Calu3 (cell line): Measurements from ENCODE around the gene PKP4. TPM values are rescaled to one million over a fixed set of nuclear protein-coding genes. Genes with fewer than 3 reads are reported as not detected.
A peak's percentile ranks its signal among the peaks of the same experiment; 100 is the strongest.

ENCODE experiments used
- BruUV-seq: library from RNA; stranded (reverse); fragments of 400-500 nt; replicated peaks from 2 replicates; lab custom pipeline; 2021; lab: Mats Ljungman, UMichigan
- CTCF ChIA-PET: fragments of 300-600 bp; sonication (Branson Sonifier 250); formaldehyde crosslinking; loops from one replicate; lab custom pipeline; 2022; ENCODE audit warnings: antibody characterized with exemption; lab: Charles Lee
- DNase-seq: peaks from one replicate; pipeline ENCODE4 v3.0.0; 2022
- H3K27ac Mint-ChIP-seq: one replicate; pipeline ENCODE4 v1.8.0; 2022; ENCODE audit warnings: mixed read lengths; ENCODE audit not compliant: unreplicated experiment
- H3K27me3 Mint-ChIP-seq: one replicate; pipeline ENCODE4 v1.8.0; 2022; ENCODE audit warnings: mixed read lengths; ENCODE audit not compliant: unreplicated experiment
- H3K36me3 Mint-ChIP-seq: one replicate; pipeline ENCODE4 v1.8.0; 2022; ENCODE audit warnings: mild to moderate bottlenecking, moderate library complexity, mixed read lengths; ENCODE audit not compliant: insufficient read depth, unreplicated experiment
- H3K4me1 Mint-ChIP-seq: one replicate; pipeline ENCODE4 v1.8.0; 2022; ENCODE audit warnings: mild to moderate bottlenecking, low read depth, mixed read lengths; ENCODE audit not compliant: unreplicated experiment
- H3K4me3 Mint-ChIP-seq: one replicate; pipeline ENCODE4 v1.8.0; 2022; ENCODE audit warnings: mild to moderate bottlenecking, low read depth, moderate library complexity, mixed read lengths; ENCODE audit not compliant: unreplicated experiment
- H3K9me3 Mint-ChIP-seq: one replicate; pipeline ENCODE4 v1.8.0; 2022; ENCODE audit warnings: low read depth, mixed read lengths; ENCODE audit not compliant: unreplicated experiment
- CTCF ChIP-seq: fragments of 200-600 bp; IDR thresholded peaks from one replicate; pipeline ENCODE4 v1.8.0; 2022; ENCODE audit warnings: antibody characterized with exemption; ENCODE audit not compliant: unreplicated experiment
- intact Hi-C: fragments of 100-400 bp; cut with micrococcal nuclease; formaldehyde crosslinking; loops from one replicate; pipeline ENCODE4 v1.10.0; 2022; ENCODE audit not compliant: unreplicated experiment
- total RNA-seq: library from RNA; stranded (reverse); gene quantifications from 2 replicates; pipeline ENCODE4 v1.2.3, GENCODE V29; 2022

PKP4 gene
- total RNA-seq, 1 experiment from 2014 or later, result 137 TPM

- Mint-ChIP-seq H3K36me3 (peaks cover 32% of the 10 kb centered on the region), H3K27ac (no peak overlapping the region), H3K27me3 (no peaks in the 10 kb centered on the region), H3K4me1 (peaks cover 33% of the 10 kb centered on the region), H3K9me3 (peaks cover 2% of the 10 kb centered on the region), H3K4me3 (no peak overlapping the region)
- no peak for TF ChIP-seq CTCF
- CTCF ChIA-PET, result interaction anchor here (0.6 kb wide), 1 partner anchor 22 kb away, joined by 3 read pairs; no protein-coding TSS in a partner anchor
- no peak for DNase-seq
- no TSS peak for BruUV-seq
- intact Hi-C loops, result no loop called here
Measured at GRCh38 chr2:158518084-158518483, 61.3 kb downstream of the PKP4 start.

- H3K4me1 Mint-ChIP-seq, result peaks cover 21% of the 10 kb centered on the region
- BruUV-seq, result no TSS peak
- H3K36me3 Mint-ChIP-seq, result peaks cover 22% of the 10 kb centered on the region
- CTCF ChIA-PET, result no interaction called here
- intact Hi-C loops, result no loop called here
- no peak for TF ChIP-seq CTCF
- H3K27ac Mint-ChIP-seq, result peak overlapping the region; percentile 52
- no peak for DNase-seq
- H3K9me3 Mint-ChIP-seq, result no peaks in the 10 kb centered on the region
- no peak overlapping the region for H3K4me3 Mint-ChIP-seq
- H3K27me3 Mint-ChIP-seq, result no peaks in the 10 kb centered on the region
Measured at GRCh38 chr2:158519481-158519880, 62.7 kb downstream of the PKP4 start.

GRCh38 chr2:158529379-158530259 lies 72.9 kb downstream of the PKP4 start:
- Mint-ChIP-seq H3K4me1 (peaks cover 24% of the 10 kb centered on the region), H3K27me3 (no peaks in the 10 kb centered on the region), H3K4me3 (no peak overlapping the region), H3K36me3 (peaks cover 5% of the 10 kb centered on the region), H3K27ac (peak overlapping the region; percentile 48), H3K9me3 (no peaks in the 10 kb centered on the region)
- CTCF ChIA-PET, result no interaction called here
- BruUV-seq, result no TSS peak
- no peak for TF ChIP-seq CTCF
- DNase-seq, result no peak
- intact Hi-C loops, result no loop called here

- Mint-ChIP-seq H3K4me1 (peaks cover 24% of the 10 kb centered on the region), H3K9me3 (no peaks in the 10 kb centered on the region), H3K27me3 (no peaks in the 10 kb centered on the region), H3K36me3 (peaks cover 5% of the 10 kb centered on the region), H3K27ac (no peak overlapping the region), H3K4me3 (no peak overlapping the region)
- BruUV-seq, result no TSS peak
- CTCF ChIA-PET, result no interaction called here
- intact Hi-C loops, result no loop called here
- TF ChIP-seq CTCF, result no peak
- DNase-seq, result no peak
Measured at GRCh38 chr2:158530829-158531228, 74.1 kb downstream of the PKP4 start.
